Stimulated activated CD4-positive, alpha-beta T cell treated with anti-CD3 and anti-CD28 coated beads, Interleukin-15, amount 100 ng/mL, for 1 hour (primary cell): Measurements from ENCODE around the gene FN1.

ENCODE experiments used
- DNase-seq, 2 donors: peaks; one replicate each; pipeline ENCODE4 v3.0.0-alpha.2; 2020; ENCODE audit warnings: low read depth in 1 of 2, low spot score in 1 of 2

The FN1 gene

GRCh38 chr2:215442401-215442787 is 6.5 kb upstream of the FN1 start:
- no peak for DNase-seq

GRCh38 chr2:215441560-215442400 is 5.9 kb upstream of the FN1 start:
- DNase-seq, result no peak

- no peak for DNase-seq
Measured at GRCh38 chr2:215439980-215440512, 4.2 kb upstream of the FN1 start.

GRCh38 chr2:215439404-215439803 is 3.5 kb upstream of the FN1 start:
- DNase-seq, result no peak

- DNase-seq, result no peak
Measured at GRCh38 chr2:215437614-215438013, 1.7 kb upstream of the FN1 start.

GRCh38 chr2:215436705-215437565 is 1.1 kb upstream of the FN1 start:
- DNase-seq, result no peak

- DNase-seq, result no peak
Measured at GRCh38 chr2:215435280-215435869, 493 bp downstream of the FN1 start.

- DNase-seq, result no peak
Measured at GRCh38 chr2:215434447-215435279, 1.2 kb downstream of the FN1 start.

- DNase-seq, result no peak
Measured at GRCh38 chr2:215432759-215433594, 2.9 kb downstream of the FN1 start.

- no peak for DNase-seq
Measured at GRCh38 chr2:215431778-215432758, 3.8 kb downstream of the FN1 start.

GRCh38 chr2:215431290-215431689 is 4.6 kb downstream of the FN1 start:
- no peak for DNase-seq

- no peak for DNase-seq
Measured at GRCh38 chr2:215430528-215431187, 5.2 kb downstream of the FN1 start.

GRCh38 chr2:215429424-215429823 is 6.4 kb downstream of the FN1 start:
- DNase-seq, result no peak

GRCh38 chr2:215428060-215428910 is 7.6 kb downstream of the FN1 start:
- no peak for DNase-seq

- DNase-seq, result no peak
Measured at GRCh38 chr2:215427585-215427984, 8.3 kb downstream of the FN1 start.

GRCh38 chr2:215425021-215425782 is 10.7 kb downstream of the FN1 start:
- no peak for DNase-seq
